ENCODE measurements around the gene KEL. TPM values are rescaled to one million over a fixed set of nuclear protein-coding genes. Genes with fewer than 3 reads are reported as not detected.
A peak's percentile ranks its signal among the peaks of the same experiment; 100 is the strongest.
"Not testable (repeated sequence)": the region's sequence is repeated elsewhere in the genome, so short reads cannot be mapped to it uniquely, and the experiment has no call there.

The KEL gene
- total and polyA plus RNA-seq, 9 donors: 0.66 to 7.5 (median 1.4) TPM

- DNase-seq: no peak
- H3K36me3 ChIP-seq (ENCODE audit: control insufficient read depth, insufficient read depth, low read length): no peaks in the 10 kb centered on the region
These were observed 35.4 kb upstream of the KEL start for GRCh38 chr7:142997456-142997989.

GRCh38 chr7:142992427-142992826, 30.3 kb upstream of the KEL start:
- Histone ChIP-seq H3K4me3 (ENCODE audit: low read length) (no peak overlapping the region), H3K27ac (ENCODE audit: low read length) (no peak overlapping the region), H3K36me3 (ENCODE audit: control insufficient read depth, insufficient read depth, low read length) (no peaks in the 10 kb centered on the region), H3K9me3 (replicated peaks; ENCODE audit: control insufficient read depth, low read depth, low read length) (no peaks in the 10 kb centered on the region), H3K4me1 (ENCODE audit: control insufficient read depth, insufficient read depth, low read length) (no peaks in the 10 kb centered on the region), H3K27me3 (ENCODE audit: control insufficient read depth, insufficient read depth, low read length) (no peaks in the 10 kb centered on the region)
- WGBS (ENCODE audit: insufficient coverage): no CpG with 5 or more reads among the region's 3 CpGs
- DNase-seq: peak; percentile 15

More at GRCh38 chr7:142997456-142997989, 35.4 kb upstream of the KEL start:
- Histone ChIP-seq H3K4me1 (ENCODE audit: control insufficient read depth, insufficient read depth, low read length) (no peaks in the 10 kb centered on the region), H3K9me3 (replicated peaks; ENCODE audit: control insufficient read depth, low read depth, low read length) (no peaks in the 10 kb centered on the region), H3K27ac (ENCODE audit: low read length) (no peak overlapping the region), H3K27me3 (ENCODE audit: control insufficient read depth, insufficient read depth, low read length) (no peaks in the 10 kb centered on the region), H3K4me3 (ENCODE audit: low read length) (no peak overlapping the region)
- no CpG with 5 or more reads among the region's 4 CpGs for WGBS (ENCODE audit: insufficient coverage)

GRCh38 chr7:142984297-142984696, 22.1 kb upstream of the KEL start:
- no peaks in the 10 kb centered on the region for H3K27me3 ChIP-seq (ENCODE audit: control insufficient read depth, insufficient read depth, low read length)
- DNase-seq: no peak
- H3K27ac ChIP-seq (ENCODE audit: low read length): no peak overlapping the region
- H3K4me1 ChIP-seq (ENCODE audit: control insufficient read depth, insufficient read depth, low read length): no peaks in the 10 kb centered on the region
- whole genome bisulfite sequencing (ENCODE audit: insufficient coverage): 100% methylated on average over 1 of the region's 1 CpG
- peaks cover 2% of the 10 kb centered on the region for H3K9me3 ChIP-seq (replicated peaks; ENCODE audit: control insufficient read depth, low read depth, low read length)
- no peaks in the 10 kb centered on the region for H3K36me3 ChIP-seq (ENCODE audit: control insufficient read depth, insufficient read depth, low read length)
- H3K4me3 ChIP-seq (ENCODE audit: low read length): no peak overlapping the region

GRCh38 chr7:142983825-142984224, 21.7 kb upstream of the KEL start:
- no peaks in the 10 kb centered on the region for H3K4me1 ChIP-seq (ENCODE audit: control insufficient read depth, insufficient read depth, low read length)
- no peak overlapping the region for H3K4me3 ChIP-seq (ENCODE audit: low read length)
- no CpG with 5 or more reads among the region's 1 CpG for WGBS (ENCODE audit: insufficient coverage)
- H3K36me3 ChIP-seq (ENCODE audit: control insufficient read depth, insufficient read depth, low read length): no peaks in the 10 kb centered on the region
- no peaks in the 10 kb centered on the region for H3K27me3 ChIP-seq (ENCODE audit: control insufficient read depth, insufficient read depth, low read length)
- DNase-seq: no peak
- H3K9me3 ChIP-seq (replicated peaks; ENCODE audit: control insufficient read depth, low read depth, low read length): peaks cover 2% of the 10 kb centered on the region
- H3K27ac ChIP-seq (ENCODE audit: low read length): no peak overlapping the region

GRCh38 chr7:142978402-142978801, 16.2 kb upstream of the KEL start:
- not testable (repeated sequence) for H3K9me3 ChIP-seq (replicated peaks; ENCODE audit: control insufficient read depth, low read depth, low read length); H3K4me3 ChIP-seq (ENCODE audit: low read length); H3K4me1 ChIP-seq (ENCODE audit: control insufficient read depth, insufficient read depth, low read length); H3K27me3 ChIP-seq (ENCODE audit: control insufficient read depth, insufficient read depth, low read length); H3K27ac ChIP-seq (ENCODE audit: low read length); H3K36me3 ChIP-seq (ENCODE audit: control insufficient read depth, insufficient read depth, low read length); DNase-seq
- no CpG with 5 or more reads among the region's 4 CpGs for WGBS (ENCODE audit: insufficient coverage)

- Histone ChIP-seq H3K27me3 (ENCODE audit: control insufficient read depth, insufficient read depth, low read length) (no peaks in the 10 kb centered on the region), H3K36me3 (ENCODE audit: control insufficient read depth, insufficient read depth, low read length) (no peaks in the 10 kb centered on the region), H3K9me3 (replicated peaks; ENCODE audit: control insufficient read depth, low read depth, low read length) (no peaks in the 10 kb centered on the region), H3K4me3 (ENCODE audit: low read length) (no peak overlapping the region), H3K4me1 (ENCODE audit: control insufficient read depth, insufficient read depth, low read length) (no peaks in the 10 kb centered on the region), H3K27ac (ENCODE audit: low read length) (no peak overlapping the region)
- 80% methylated on average over 1 of the region's 3 CpGs for WGBS (ENCODE audit: insufficient coverage)
- no peak for DNase-seq
These were observed 12.5 kb upstream of the KEL start for GRCh38 chr7:142974626-142975025.

- Histone ChIP-seq H3K27ac (ENCODE audit: low read length) (no peak overlapping the region), H3K36me3 (ENCODE audit: control insufficient read depth, insufficient read depth, low read length) (no peaks in the 10 kb centered on the region), H3K4me3 (ENCODE audit: low read length) (no peak overlapping the region), H3K27me3 (ENCODE audit: control insufficient read depth, insufficient read depth, low read length) (no peaks in the 10 kb centered on the region), H3K9me3 (replicated peaks; ENCODE audit: control insufficient read depth, low read depth, low read length) (no peaks in the 10 kb centered on the region), H3K4me1 (ENCODE audit: control insufficient read depth, insufficient read depth, low read length) (no peaks in the 10 kb centered on the region)
- DNase-seq: no peak
- WGBS (ENCODE audit: insufficient coverage): 44% methylated on average over 2 of the region's 4 CpGs
These were observed 7.0 kb upstream of the KEL start for GRCh38 chr7:142969183-142969582.

GRCh38 chr7:142968229-142968628, 6.1 kb upstream of the KEL start:
- WGBS (ENCODE audit: insufficient coverage): 89% methylated on average over 1 of the region's 4 CpGs
- no peaks in the 10 kb centered on the region for H3K27me3 ChIP-seq (ENCODE audit: control insufficient read depth, insufficient read depth, low read length)
- H3K9me3 ChIP-seq (replicated peaks; ENCODE audit: control insufficient read depth, low read depth, low read length): no peaks in the 10 kb centered on the region

GRCh38 chr7:142964502-142965246, 2.5 kb upstream of the KEL start:
- H3K36me3 ChIP-seq (ENCODE audit: control insufficient read depth, insufficient read depth, low read length): no peaks in the 10 kb centered on the region
- no peak overlapping the region for H3K27ac ChIP-seq (ENCODE audit: low read length)
- no peak overlapping the region for H3K4me3 ChIP-seq (ENCODE audit: low read length)
- no peak for DNase-seq
- no peaks in the 10 kb centered on the region for H3K27me3 ChIP-seq (ENCODE audit: control insufficient read depth, insufficient read depth, low read length)
- no peaks in the 10 kb centered on the region for H3K4me1 ChIP-seq (ENCODE audit: control insufficient read depth, insufficient read depth, low read length)
- no CpG with 5 or more reads among the region's 6 CpGs for WGBS (ENCODE audit: insufficient coverage)
- H3K9me3 ChIP-seq (replicated peaks; ENCODE audit: control insufficient read depth, low read depth, low read length): no peaks in the 10 kb centered on the region

More at GRCh38 chr7:142968229-142968628, 6.1 kb upstream of the KEL start:
- Histone ChIP-seq H3K4me1 (ENCODE audit: control insufficient read depth, insufficient read depth, low read length) (no peaks in the 10 kb centered on the region), H3K27ac (ENCODE audit: low read length) (no peak overlapping the region), H3K36me3 (ENCODE audit: control insufficient read depth, insufficient read depth, low read length) (no peaks in the 10 kb centered on the region), H3K4me3 (ENCODE audit: low read length) (no peak overlapping the region)
- no peak for DNase-seq

GRCh38 chr7:142963993-142964392, 1.8 kb upstream of the KEL start:
- Histone ChIP-seq H3K9me3 (replicated peaks; ENCODE audit: control insufficient read depth, low read depth, low read length) (no peaks in the 10 kb centered on the region), H3K27me3 (ENCODE audit: control insufficient read depth, insufficient read depth, low read length) (no peaks in the 10 kb centered on the region), H3K4me1 (ENCODE audit: control insufficient read depth, insufficient read depth, low read length) (no peaks in the 10 kb centered on the region), H3K4me3 (ENCODE audit: low read length) (no peak overlapping the region), H3K36me3 (ENCODE audit: control insufficient read depth, insufficient read depth, low read length) (no peaks in the 10 kb centered on the region), H3K27ac (ENCODE audit: low read length) (no peak overlapping the region)
- DNase-seq: no peak
- WGBS (ENCODE audit: insufficient coverage): 87% methylated on average over 2 of the region's 2 CpGs
